GM19324 (cell line): ENCODE measurements around the gene MED16.

Experiments
- ATAC-seq: cut with Tn5 transposase; IDR thresholded peaks from one replicate; pipeline ENCODE4 v1.9.1; 2021; ENCODE audit warnings: mild to moderate bottlenecking, moderate library complexity; ENCODE audit not compliant: unreplicated experiment, low FRiP score

MED16 gene, protein sequence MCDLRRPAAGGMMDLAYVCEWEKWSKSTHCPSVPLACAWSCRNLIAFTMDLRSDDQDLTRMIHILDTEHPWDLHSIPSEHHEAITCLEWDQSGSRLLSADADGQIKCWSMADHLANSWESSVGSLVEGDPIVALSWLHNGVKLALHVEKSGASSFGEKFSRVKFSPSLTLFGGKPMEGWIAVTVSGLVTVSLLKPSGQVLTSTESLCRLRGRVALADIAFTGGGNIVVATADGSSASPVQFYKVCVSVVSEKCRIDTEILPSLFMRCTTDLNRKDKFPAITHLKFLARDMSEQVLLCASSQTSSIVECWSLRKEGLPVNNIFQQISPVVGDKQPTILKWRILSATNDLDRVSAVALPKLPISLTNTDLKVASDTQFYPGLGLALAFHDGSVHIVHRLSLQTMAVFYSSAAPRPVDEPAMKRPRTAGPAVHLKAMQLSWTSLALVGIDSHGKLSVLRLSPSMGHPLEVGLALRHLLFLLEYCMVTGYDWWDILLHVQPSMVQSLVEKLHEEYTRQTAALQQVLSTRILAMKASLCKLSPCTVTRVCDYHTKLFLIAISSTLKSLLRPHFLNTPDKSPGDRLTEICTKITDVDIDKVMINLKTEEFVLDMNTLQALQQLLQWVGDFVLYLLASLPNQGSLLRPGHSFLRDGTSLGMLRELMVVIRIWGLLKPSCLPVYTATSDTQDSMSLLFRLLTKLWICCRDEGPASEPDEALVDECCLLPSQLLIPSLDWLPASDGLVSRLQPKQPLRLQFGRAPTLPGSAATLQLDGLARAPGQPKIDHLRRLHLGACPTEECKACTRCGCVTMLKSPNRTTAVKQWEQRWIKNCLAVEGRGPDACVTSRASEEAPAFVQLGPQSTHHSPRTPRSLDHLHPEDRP

DNA sequence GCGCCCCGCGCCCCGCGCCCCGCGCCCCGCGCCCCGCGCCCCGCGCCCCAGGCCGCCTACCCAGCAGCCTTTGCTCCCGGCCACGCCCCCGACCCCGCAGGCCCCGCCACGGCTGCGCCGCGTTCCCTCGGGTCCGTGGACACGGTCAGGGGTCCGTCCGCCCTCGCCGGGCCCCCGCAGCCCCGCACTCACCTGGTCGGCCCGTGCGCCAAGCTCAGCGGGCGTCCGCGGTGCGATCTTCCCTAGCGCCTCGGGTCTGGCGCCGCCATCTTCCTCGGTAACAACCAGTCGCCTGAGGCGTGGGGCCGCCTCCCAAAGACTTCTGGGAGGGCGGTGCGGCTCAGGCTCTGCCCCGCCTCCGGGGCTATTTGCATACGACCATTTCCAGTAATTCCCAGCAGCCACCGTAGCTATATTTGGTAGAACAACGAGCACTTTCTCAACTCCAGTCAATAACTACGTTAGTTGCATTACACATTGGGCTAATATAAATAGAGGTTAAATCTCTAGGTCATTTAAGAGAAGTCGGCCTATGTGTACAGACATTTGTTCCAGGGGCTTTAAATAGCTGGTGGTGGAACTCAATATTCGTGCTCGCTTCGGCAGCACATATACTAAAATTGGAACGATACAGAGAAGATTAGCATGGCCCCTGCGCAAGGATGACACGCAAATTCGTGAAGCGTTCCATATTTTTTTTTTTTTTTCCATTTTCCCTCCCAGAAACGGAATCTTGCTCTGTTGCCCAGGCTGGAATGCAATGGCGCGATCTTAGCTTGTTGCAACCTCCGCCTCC lies at the start of gene MED16, which contains the start of gene RNU6-9:
Gene MED16 (minus strand): TSS at position 294 of the 796 bp plus-strand sequence. CDS start 2,056 bp downstream, outside the sequence.
Gene RNU6-9 (plus strand): TSS at position 591 of the 796 bp plus-strand sequence.
- peak; percentile 84 for ATAC-seq

DNA sequence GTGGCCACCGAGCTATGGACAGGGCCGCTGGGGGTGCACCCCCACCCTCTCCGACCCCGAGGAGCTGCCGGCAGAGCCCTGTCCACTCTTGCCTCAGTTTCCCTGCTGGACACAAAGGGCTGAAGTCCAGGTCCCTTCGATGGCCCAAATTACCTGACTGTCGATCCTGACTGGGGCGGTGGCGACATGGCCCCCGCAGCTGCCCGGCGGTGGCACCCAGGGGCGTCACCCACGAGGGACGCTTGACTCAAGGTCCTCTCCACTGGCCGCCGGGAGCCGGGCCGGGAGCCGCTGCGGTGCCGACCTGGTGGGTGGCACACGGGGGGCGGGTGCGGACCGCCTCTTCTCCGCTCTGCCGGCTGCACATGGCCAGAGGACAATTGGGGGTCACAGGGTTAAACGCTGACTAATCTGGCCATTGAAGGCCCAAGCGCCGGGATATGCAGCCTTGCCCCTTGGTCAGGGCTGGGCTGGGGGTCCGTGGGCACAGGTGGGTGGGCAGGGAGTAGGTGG lies 49.2 kb upstream of the MED16 start:
- no peak for ATAC-seq

DNA sequence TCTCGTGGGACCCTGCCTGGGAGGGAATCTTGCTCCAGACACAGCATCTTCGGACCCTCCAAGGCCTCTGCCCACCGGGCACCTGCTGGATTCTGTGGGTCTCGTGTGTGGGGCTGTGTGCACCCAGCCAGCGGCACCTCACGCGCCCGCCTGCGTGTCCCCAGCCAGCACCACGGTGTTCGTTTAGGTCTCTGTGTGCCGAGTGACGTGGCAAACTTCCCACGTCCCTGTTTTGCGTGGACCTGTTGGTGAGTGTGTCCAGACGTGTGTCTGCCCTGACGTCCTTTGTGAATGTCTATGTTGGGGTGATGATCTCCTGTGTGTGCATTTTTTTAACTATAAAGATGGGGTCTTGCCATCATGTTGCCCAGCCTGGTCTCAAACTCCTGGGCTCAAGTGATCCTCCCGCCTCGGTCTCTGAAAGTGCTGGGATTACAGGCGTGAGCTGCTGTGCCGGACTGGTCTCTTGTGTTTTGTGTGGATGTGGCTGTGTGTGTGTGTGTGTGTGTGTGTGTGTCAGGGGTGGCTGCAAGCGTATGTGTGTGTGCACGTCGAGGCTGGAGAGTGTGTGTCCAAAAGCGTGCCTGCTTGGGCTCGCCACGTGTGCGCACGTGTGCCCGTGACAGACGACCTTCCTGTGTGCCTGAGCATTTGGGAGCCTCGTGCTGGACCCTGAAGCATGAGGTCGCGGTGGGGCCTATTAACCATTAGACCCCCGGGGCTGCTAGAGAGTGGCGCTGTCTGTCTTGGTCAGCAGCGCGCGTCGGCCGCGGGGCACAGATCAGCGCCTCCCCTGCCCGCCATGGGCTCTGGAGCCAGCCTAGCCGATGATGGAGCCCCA lies 48.5 kb upstream of the MED16 start:
- ATAC-seq, result no peak

DNA sequence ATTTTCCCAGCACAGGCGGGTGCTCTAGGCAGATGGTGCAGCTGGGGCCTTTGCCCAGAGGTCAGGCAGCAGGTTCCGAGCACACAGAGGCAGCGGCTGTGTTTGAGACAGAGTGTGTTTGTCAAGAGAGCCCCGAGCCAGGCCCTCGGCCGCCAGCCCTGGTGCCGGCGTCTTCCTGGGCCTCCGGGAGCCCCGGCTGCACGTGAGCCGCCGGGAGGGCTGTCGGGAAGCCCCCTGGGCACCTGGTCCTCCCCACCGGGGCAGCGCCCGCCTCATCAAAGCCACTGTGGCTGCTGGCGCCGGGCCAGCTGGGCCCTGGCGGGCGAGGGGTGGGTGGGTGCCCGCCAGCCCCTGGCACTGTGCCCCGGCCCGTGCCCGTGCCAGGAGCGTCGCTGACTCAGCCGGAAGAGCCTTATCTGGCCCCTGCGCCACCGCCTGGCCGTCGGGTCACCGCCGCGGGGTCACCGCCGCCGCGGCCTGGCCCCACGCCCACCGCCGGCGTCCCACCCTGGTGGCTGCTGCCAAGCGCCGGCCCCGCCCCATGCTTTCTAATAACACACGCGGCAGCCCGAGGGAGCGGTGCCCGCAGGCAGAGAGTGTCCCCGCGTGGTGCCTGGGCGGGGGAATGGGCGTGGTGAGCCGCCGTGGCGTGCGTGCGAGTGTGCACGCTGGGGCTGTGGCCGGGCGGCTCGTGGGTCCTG lies 47.8 kb upstream of the MED16 start:
- ATAC-seq, result peak; percentile 39

DNA sequence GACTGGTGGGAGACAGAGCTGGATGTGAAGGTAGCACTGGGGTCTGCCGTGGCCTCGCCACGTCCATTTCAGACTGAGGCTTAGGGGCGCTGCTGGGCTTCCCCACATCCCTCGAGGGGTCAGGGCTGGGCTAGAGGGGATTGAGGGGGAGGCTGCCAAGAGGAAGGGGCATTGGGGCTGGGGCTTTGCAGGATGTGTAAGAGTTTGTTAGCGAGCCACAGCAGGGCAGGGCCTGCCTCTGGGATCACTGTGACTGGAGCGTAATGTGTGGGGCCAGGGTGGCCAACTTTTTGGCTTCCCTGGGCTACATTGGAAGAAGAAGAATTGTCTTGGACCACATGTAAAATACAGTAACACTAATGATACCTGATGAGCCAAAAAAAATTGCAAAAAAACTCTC lies 46.9 kb upstream of the MED16 start:
- ATAC-seq, result no peak

DNA sequence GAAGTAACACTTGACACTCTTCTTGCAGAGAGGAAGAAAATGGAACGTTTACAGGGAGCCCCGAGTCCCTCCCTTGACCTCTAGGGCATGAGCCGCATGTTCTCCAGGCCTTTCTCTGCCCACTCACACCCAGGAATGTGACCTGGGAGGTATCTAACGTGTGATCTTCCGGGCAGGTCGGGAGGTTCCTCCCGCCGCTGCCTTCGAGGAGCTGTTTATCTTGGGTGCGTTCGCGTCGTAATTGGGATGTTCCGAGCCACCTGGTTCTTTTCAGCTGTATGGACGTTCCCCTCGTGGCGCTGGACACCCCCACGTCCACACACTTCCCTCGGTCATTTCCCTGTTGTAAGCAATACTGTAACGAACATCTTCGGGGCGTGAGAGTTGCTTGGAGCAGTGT lies 46.5 kb upstream of the MED16 start:
- no peak for ATAC-seq

DNA sequence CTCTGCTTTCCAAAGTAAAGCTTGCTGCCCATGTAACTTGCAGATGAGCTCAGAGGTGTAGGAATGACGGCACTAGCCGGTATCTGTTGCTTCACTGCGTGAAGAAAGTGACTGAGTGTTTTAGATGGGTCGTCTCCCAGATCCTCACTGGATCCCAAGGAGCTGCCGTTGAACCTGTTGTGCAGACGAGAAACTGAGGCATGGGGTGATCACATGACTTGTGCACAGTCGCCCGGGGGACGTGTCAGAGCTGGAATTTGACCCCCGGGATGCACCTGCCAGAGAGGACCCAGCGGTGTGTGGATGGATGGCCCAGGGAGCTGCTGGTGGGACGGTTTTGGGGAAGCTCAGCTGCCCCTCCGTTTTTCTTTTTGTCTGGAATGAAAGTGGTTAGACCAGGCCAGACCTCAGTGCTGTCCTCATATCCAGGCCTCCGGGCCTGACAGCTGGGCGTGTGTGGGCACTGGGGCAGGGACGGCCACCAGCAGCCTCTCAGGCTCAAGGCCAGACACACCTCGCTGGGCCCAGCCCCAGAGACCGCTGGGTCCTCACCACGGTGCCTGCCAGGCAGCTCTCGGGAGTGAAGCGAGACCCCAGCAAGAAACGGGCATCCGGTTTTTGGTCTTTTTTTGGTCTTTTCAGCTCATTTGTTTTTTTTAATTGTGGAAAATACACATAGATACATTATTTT lies 45.4 kb upstream of the MED16 start:
- ATAC-seq, result no peak

DNA sequence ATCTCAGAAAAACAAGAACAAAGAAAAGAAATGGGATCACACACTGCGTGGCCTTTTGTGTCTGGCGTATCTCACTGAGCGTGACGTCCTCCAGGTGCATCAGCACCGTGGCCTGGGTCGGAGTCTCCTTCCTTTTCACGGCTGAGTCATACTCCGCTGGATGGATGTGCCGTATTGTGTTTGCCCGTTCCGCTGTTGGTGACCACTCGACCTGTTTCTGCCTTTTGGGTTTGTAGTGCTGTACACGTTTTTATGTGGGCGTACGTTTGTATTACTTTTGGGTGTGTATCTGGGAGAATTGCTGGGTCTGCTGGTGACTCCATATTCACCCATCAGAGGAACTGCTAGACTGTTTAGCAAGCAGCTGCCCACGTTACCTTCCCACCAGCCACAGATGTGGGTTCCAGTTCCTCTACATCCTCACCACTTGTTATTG lies 44.3 kb upstream of the MED16 start:
- no peak for ATAC-seq

DNA sequence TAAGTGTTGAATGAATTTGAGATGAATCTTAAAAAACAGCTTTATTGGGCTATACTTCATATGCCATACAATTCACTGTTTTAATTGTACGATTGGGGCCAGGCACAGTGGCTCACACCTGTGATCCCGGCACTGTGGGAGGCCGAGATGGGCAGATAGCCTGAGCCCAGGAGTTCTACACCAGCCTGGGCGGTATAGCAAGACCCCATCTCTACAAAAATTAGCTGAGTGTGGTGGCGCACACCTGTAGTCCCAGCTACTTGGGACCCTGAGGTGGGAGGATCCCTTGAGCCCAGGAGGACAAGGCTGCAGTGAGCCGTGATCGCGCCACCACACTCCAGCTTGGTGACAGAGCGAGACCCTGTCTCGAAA lies 43.2 kb upstream of the MED16 start:
- no peak for ATAC-seq

DNA sequence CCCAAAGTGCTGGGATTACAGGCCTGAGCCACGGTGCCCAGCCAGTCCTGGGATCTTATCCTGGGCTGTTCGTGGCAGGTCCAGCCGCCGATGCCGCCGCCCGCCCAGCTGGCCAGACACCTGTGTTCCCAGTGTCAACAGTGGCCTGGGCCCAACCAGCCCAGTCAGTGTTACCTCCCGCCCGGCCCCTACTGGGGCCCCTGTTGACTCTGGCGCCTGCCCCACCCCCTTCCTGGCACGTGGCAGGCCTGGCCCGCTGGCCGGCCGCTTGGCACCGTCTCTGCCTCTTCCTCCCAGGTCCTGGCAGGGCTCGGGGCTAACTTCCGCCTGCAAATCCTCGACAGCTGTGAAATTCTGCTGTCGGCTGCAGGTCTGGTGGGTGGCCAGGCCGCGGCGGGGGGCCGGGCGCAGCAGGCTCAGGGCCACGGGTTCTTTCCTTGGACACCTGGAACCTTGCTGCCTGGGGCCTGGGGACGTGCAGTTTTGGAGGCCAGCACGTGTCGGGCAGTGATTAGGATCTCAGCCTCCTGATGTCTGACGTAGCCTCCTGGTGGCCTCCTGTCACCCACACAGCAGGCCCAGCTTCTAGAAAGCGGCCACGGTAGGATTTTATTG lies 42.0 kb upstream of the MED16 start:
- ATAC-seq, result no peak

DNA sequence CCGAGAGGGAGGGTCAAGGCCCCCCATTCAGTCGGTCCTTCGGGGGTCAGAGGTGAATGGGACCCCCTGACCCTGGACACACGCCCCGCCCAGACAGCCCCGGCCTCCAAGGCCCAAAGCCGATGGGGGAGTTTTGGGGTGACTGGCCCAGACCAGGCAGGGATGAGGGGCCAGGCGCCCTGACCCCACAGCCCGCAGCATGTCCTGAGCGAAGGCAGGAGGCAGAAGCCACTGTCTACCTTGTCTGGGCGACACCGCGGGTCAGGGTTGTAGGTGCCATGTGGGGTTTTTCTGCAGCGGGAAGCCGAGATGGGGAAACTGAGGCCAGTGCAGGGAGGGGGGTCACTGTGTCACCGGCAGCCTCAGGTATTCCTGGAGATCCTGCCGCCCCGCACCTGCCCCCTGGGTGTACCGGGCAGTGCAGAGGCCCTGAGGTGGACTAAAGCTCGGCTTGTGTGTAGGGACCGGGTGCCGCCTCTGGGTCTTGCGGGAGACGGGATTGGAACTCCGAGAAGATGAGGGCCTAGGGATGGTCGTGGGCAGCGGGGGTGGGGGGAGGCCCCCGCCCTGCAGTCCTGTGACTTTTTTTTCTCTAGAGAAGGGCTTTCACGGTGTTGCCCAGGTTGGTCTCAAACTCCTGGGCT lies 41.3 kb upstream of the MED16 start:
- ATAC-seq, result no peak

DNA sequence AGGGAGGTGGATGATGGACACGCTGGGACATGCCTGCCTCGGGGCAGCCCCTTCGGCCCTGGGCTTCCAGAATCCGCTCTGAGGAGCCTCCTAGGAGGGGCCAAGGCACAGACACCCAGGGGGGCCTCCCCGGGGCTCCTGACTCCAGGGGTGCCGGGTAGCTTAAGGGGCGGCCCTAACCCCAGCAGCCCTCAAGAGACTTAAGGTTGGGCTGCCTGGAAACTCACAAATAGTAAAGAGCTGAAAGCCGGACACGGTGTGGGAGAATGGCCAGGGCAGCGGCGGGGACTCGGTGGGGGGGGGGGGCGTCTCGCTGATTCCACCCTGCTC lies 40.5 kb upstream of the MED16 start:
- ATAC-seq, result no peak

DNA sequence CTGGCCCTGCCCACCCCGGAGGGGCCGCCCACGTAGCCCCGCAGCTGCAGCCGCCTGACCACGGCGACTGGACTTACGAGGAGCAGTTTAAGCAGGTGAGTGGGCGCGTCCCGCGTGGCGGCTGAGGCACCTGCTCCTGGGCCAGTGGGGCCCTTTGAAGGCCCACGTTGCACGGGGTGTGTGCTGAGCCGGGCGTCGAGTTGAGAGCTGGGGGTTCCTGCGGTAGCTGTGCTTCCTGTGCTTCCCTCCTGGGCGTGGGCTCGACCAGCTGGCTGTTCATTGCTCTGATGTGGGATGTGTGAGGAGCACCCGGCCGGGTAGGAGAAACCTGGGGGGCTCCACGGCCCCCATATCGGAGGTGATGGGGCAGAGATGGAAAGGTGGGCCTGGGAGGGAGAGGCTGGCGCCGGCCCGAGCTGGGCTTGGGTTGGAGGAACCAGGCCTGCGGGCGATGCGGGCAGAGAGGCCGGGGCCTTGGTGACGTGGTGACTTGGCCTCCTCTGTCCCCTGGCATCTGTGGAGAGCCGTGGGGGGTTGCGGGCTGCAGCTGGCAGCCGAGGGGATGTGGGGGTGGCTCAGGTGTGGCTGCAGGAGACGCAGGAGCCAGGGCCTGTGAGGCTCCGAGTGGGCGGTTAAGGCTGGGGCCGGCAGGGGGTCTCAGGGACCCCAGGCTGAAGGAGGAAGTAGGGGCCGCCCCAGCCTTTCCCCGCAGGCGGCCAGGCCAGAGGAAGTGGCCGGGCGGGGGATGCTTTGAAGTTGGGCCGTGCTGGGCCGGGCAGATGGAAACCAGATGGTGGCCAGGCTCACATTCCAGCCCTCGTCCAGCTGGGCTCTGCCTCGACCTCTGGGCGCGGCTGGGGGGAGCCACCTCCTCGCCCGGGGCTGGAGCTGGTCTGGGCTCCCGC lies 39.9 kb upstream of the MED16 start:
- ATAC-seq, result no peak

DNA sequence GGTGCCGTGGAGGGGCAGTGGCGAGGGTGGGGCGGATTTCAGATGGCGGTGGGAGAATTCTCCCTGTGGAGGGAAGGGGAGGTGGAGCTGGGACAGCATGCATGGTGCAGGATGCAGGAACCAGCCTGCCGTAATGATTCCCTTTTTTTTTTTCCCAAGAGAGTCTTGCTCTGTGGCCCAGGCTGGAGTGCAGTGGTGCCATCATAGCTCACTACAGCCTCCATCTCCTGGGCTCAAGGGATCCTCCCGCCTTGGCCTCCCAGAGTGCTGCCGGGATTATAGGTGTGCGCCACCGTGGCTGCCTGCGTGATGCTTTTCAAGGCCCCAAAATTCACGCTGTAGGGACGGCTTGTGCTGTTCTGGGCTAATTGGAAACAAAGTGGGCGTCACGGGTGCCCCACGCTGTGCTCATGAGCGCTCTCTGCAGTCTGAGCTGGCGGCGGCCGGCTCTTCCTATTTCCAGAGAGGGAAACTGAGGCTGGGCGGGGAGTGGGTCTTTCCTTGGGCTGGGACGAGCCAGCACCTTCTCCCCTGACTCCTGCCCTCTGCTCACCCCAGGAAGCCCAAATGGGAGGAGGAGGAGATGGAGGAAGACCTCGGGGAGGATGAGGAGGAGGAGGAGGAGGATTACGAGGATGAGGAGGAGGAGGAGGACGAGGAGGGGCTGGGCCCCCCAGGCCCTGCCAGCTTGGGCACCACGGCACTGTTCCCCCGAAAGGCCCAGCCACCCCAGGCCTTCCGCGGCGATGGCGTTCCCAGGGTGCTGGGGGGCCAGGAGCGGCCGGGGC lies 39.1 kb upstream of the MED16 start:
- no peak for ATAC-seq

DNA sequence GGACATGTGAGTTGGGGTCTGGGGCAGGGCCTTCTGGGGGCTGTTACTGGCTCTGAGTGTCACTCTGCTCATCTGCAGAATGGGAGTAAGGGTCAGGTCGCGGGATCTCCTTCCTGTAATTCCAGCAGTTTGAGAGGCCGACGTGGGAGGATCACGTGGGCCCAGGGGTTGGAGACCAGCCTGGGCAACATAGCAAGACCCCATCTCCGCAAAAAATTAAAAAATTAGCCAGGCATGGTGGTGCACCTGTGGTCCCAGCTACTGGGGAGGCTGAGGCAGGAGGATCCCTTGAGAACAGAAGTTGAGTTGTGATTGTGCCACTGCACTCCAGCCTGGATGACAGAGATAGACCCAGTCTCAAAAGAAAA lies 36.9 kb upstream of the MED16 start:
- no peak for ATAC-seq
